Activated CD4-positive, CD25-positive, alpha-beta regulatory T cell treated with anti-CD3 and anti-CD28 coated beads, Interleukin-2, amount 50 U/mL, for 24 hours (primary cell): ENCODE results near the gene PLOD1.
"Not testable (repeated sequence)": the region's sequence is repeated elsewhere in the genome, so short reads cannot be mapped to it uniquely, and the experiment has no call there.

Experiments used
- ATAC-seq, 2 donors: fragments of 150-1000 bp; cut with Tn5 transposase; one replicate each; pipeline ENCODE4 v1.10.0; 2021; ENCODE audit warnings: mild to moderate bottlenecking in 1 of 2, moderate library complexity in 1 of 2

Gene PLOD1

GRCh38 chr1:11934302-11935056 is at the start of gene PLOD1:
Gene PLOD1, plus strand, starts transcription at chr1:11934717. Its CDS starts 63 bp downstream, at chr1:11934780.
- ATAC-seq, result peak; percentile 99 to 100

- no peak for ATAC-seq
These were observed 48.6 kb upstream of the PLOD1 start for GRCh38 chr1:11885916-11886315.

- no peak for ATAC-seq
These were observed 47.4 kb upstream of the PLOD1 start for GRCh38 chr1:11886986-11887665.

- ATAC-seq, result no peak
These were observed 46.9 kb upstream of the PLOD1 start for GRCh38 chr1:11887666-11888007.

GRCh38 chr1:11888206-11888876 is 46.2 kb upstream of the PLOD1 start:
- ATAC-seq, result no peak

GRCh38 chr1:11888877-11889208 is 45.7 kb upstream of the PLOD1 start:
- ATAC-seq, result no peak

- ATAC-seq, result no peak
These were observed 42.9 kb upstream of the PLOD1 start for GRCh38 chr1:11891433-11892186.

- peak; percentile 70 to 82 for ATAC-seq
These were observed 40.6 kb upstream of the PLOD1 start for GRCh38 chr1:11893907-11894251.

GRCh38 chr1:11894501-11894900 is 40.0 kb upstream of the PLOD1 start:
- ATAC-seq, result not testable (repeated sequence)

- no peak for ATAC-seq
These were observed 36.3 kb upstream of the PLOD1 start for GRCh38 chr1:11898086-11898785.

GRCh38 chr1:11898831-11899467 is 35.6 kb upstream of the PLOD1 start:
- no peak for ATAC-seq

GRCh38 chr1:11901446-11901845 is 33.1 kb upstream of the PLOD1 start:
- ATAC-seq, result not testable (repeated sequence)

GRCh38 chr1:11903210-11903609 is 31.3 kb upstream of the PLOD1 start:
- no peak for ATAC-seq

GRCh38 chr1:11904156-11904555 is 30.4 kb upstream of the PLOD1 start:
- not testable (repeated sequence) for ATAC-seq

GRCh38 chr1:11904978-11905377 is 29.5 kb upstream of the PLOD1 start:
- no peak for ATAC-seq

GRCh38 chr1:11906870-11907269 is 27.6 kb upstream of the PLOD1 start:
- ATAC-seq, result no peak

- peak; percentile 37 to 51 for ATAC-seq
These were observed 27.0 kb upstream of the PLOD1 start for GRCh38 chr1:11907275-11908094.

- ATAC-seq, result peak; percentile 70 to 71
These were observed 26.3 kb upstream of the PLOD1 start for GRCh38 chr1:11908095-11908675.

- ATAC-seq, result not testable (repeated sequence)
These were observed 23.6 kb upstream of the PLOD1 start for GRCh38 chr1:11910914-11911228.

- ATAC-seq, result no peak
These were observed 22.5 kb upstream of the PLOD1 start for GRCh38 chr1:11912000-11912399.
